Transverse colon (tissue), 4 donors: ENCODE measurements around the gene RBM20.

Experiments
- POLR2A ChIP-seq: fragments of 450-650 bp; IDR thresholded peaks from one replicate; pipeline ENCODE4 v1.6.1; 2016; ENCODE audit warnings: antibody characterized with exemption, mild to moderate bottlenecking, moderate library complexity
- POLR2AphosphoS5 ChIP-seq, 3 donors: sonication (generic); formaldehyde crosslinking; IDR thresholded peaks; one replicate each; pipeline ENCODE4 v1.6.1; 2016; ENCODE audit warnings: antibody characterized with exemption in 3 of 3
- TF ChIP-seq, protein P1 (sequence below), 5 experiments: fragments of 200-600 bp in 3 of 5; fragments of 450-650 bp in 2 of 5; sonication (generic) in 3 of 5; IDR thresholded peaks; 1 replicate in 2 of 5; 2 replicates in 3 of 5; pipeline ENCODE4 v1.5.1; 2016 to 2017; ENCODE audit warnings: antibody characterized with exemption in 5 of 5, inconsistent platforms in 3 of 5, mild to moderate bottlenecking in 2 of 5, moderate library complexity in 1 of 5

DNA sequence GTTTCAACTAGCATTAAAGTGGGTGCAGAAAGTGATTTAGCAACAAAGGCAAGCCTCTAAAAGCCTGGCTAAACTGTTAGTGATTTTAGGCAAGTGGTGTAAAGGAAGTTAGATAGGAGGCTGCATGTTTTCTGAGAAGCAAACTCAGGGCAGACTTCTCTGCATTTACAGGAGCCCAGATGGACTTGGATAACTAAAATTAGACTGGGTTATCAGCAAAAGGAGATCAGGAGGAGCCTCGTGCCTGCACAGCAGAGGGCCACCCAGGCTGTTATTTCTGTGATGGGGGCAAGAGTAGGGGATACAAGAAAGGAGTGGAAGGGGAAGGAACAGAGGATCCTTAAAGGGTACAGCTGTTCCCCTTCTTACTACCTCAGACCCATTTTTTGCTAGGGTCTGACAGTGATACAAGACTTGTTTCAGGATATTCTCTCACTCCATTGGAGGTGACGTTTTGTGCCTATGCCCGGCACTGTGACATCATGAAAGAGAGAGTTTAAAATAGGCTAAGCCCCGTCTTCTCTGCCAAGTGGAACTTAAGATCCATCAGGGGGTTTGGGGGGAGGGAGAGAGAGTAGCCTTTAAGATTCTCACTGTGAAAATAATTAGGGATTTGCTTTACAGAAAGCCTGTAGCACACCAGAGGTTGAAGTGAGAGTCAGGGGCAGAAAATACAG, 178.0 kb downstream of the RBM20 start:
- no peak for TF ChIP-seq POLR2A
- TF ChIP-seq, protein P1, sequence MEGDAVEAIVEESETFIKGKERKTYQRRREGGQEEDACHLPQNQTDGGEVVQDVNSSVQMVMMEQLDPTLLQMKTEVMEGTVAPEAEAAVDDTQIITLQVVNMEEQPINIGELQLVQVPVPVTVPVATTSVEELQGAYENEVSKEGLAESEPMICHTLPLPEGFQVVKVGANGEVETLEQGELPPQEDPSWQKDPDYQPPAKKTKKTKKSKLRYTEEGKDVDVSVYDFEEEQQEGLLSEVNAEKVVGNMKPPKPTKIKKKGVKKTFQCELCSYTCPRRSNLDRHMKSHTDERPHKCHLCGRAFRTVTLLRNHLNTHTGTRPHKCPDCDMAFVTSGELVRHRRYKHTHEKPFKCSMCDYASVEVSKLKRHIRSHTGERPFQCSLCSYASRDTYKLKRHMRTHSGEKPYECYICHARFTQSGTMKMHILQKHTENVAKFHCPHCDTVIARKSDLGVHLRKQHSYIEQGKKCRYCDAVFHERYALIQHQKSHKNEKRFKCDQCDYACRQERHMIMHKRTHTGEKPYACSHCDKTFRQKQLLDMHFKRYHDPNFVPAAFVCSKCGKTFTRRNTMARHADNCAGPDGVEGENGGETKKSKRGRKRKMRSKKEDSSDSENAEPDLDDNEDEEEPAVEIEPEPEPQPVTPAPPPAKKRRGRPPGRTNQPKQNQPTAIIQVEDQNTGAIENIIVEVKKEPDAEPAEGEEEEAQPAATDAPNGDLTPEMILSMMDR (IDR thresholded peaks at IDR 0.05), result no peak
- no peak for TF ChIP-seq POLR2AphosphoS5 (IDR thresholded peaks at IDR 0.05)
